ENCODE results near the gene MED23. TPM values are rescaled to one million over a fixed set of nuclear protein-coding genes. Genes with fewer than 3 reads are reported as not detected.

Gene MED23
- total RNA-seq, 1 donor = 19.7 TPM

GRCh38 chr6:131642987-131643611, 15.1 kb upstream of the MED23 start:
- DNase-seq (ENCODE audit: low read depth in 2 of 3, low spot score in 2 of 3) = no peak

- DNase-seq (ENCODE audit: low read depth in 2 of 3, low spot score in 2 of 3) = no peak
Measured at GRCh38 chr6:131642565-131642964, 14.5 kb upstream of the MED23 start.

- no peak for DNase-seq (ENCODE audit: low read depth in 2 of 3, low spot score in 2 of 3)
Measured at GRCh38 chr6:131641554-131641953, 13.5 kb upstream of the MED23 start.

- DNase-seq (ENCODE audit: low read depth in 2 of 3, low spot score in 2 of 3) = no peak
Measured at GRCh38 chr6:131640576-131640975, 12.5 kb upstream of the MED23 start.

GRCh38 chr6:131640100-131640499, 12.1 kb upstream of the MED23 start:
- no peak for DNase-seq (ENCODE audit: low read depth in 2 of 3, low spot score in 2 of 3)

GRCh38 chr6:131638013-131638412, 10.0 kb upstream of the MED23 start:
- DNase-seq (ENCODE audit: low read depth in 2 of 3, low spot score in 2 of 3) = no peak

GRCh38 chr6:131636880-131637792, 9.1 kb upstream of the MED23 start, which contains the start of gene ENPP3:
Gene ENPP3 (plus strand): TSS chr6:131637302. CDS start chr6:131637385, 83 bp downstream.
- DNase-seq (ENCODE audit: low read depth in 2 of 3, low spot score in 2 of 3) = no peak

GRCh38 chr6:131635384-131636340, 7.6 kb upstream of the MED23 start:
- DNase-seq (ENCODE audit: low read depth in 2 of 3, low spot score in 2 of 3) = no peak

- DNase-seq (ENCODE audit: low read depth in 2 of 3, low spot score in 2 of 3) = no peak
Measured at GRCh38 chr6:131631625-131632289, 3.7 kb upstream of the MED23 start.

GRCh38 chr6:131629651-131630050, 1.6 kb upstream of the MED23 start:
- no peak for DNase-seq (ENCODE audit: low read depth in 2 of 3, low spot score in 2 of 3)

- no peak for DNase-seq (ENCODE audit: low read depth in 2 of 3, low spot score in 2 of 3)
Measured at GRCh38 chr6:131628726-131629125, 684 bp upstream of the MED23 start.

GRCh38 chr6:131615275-131615674, 12.8 kb downstream of the MED23 start:
- DNase-seq (ENCODE audit: low read depth in 2 of 3, low spot score in 2 of 3) = no peak

- no peak for DNase-seq (ENCODE audit: low read depth in 2 of 3, low spot score in 2 of 3)
Measured at GRCh38 chr6:131613296-131613925, 14.6 kb downstream of the MED23 start.

GRCh38 chr6:131602781-131603312, 25.2 kb downstream of the MED23 start:
- no peak for DNase-seq (ENCODE audit: low read depth in 2 of 3, low spot score in 2 of 3)

GRCh38 chr6:131600716-131601115, 27.3 kb downstream of the MED23 start:
- no peak for DNase-seq (ENCODE audit: low read depth in 2 of 3, low spot score in 2 of 3)

GRCh38 chr6:131597446-131597845, 30.6 kb downstream of the MED23 start:
- peak in 2 of 3 donors; percentile 8 to 26 for DNase-seq (ENCODE audit: low read depth in 2 of 3, low spot score in 2 of 3)

- DNase-seq (ENCODE audit: low read depth in 2 of 3, low spot score in 2 of 3) = no peak
Measured at GRCh38 chr6:131594074-131594473, 34.0 kb downstream of the MED23 start.

- DNase-seq (ENCODE audit: low read depth in 2 of 3, low spot score in 2 of 3) = no peak
Measured at GRCh38 chr6:131592935-131593334, 35.1 kb downstream of the MED23 start.

- DNase-seq (ENCODE audit: low read depth in 2 of 3, low spot score in 2 of 3) = no peak
Measured at GRCh38 chr6:131588643-131589042, 39.4 kb downstream of the MED23 start.

GRCh38 chr6:131587909-131588308, 40.1 kb downstream of the MED23 start:
- no peak for DNase-seq (ENCODE audit: low read depth in 2 of 3, low spot score in 2 of 3)

Measured in hematopoietic multipotent progenitor cell (in vitro differentiated cells).